ENCODE results near the gene CECR2.

Gene CECR2

GRCh38 chr22:17596226-17596625 lies 227.0 kb downstream of the CECR2 start:
- H3K4me3 ChIP-seq (replicated peaks; ENCODE audit: low read depth, low read length): no peak overlapping the region
- no peak for TF ChIP-seq CTCF (IDR thresholded peaks at IDR 0.05; ENCODE audit: low read depth, low read length, missing control alignments)
- no peak for DNase-seq (ENCODE audit: extremely low read depth, low read depth)

- DNase-seq (ENCODE audit: extremely low read depth, low read depth): no peak
- no peak overlapping the region for H3K4me3 ChIP-seq (replicated peaks; ENCODE audit: low read depth, low read length)
- TF ChIP-seq CTCF (IDR thresholded peaks at IDR 0.05; ENCODE audit: low read depth, low read length, missing control alignments): no peak
These were observed 228.0 kb downstream of the CECR2 start for GRCh38 chr22:17597217-17597616.

- DNase-seq (ENCODE audit: extremely low read depth, low read depth): no peak
- no peak overlapping the region for H3K4me3 ChIP-seq (replicated peaks; ENCODE audit: low read depth, low read length)
- TF ChIP-seq CTCF (IDR thresholded peaks at IDR 0.05; ENCODE audit: low read depth, low read length, missing control alignments): no peak
These were observed 229.1 kb downstream of the CECR2 start for GRCh38 chr22:17598318-17598717.

- H3K4me3 ChIP-seq (replicated peaks; ENCODE audit: low read depth, low read length): no peak overlapping the region
- no peak for TF ChIP-seq CTCF (IDR thresholded peaks at IDR 0.05; ENCODE audit: low read depth, low read length, missing control alignments)
- no peak for DNase-seq (ENCODE audit: extremely low read depth, low read depth)
These were observed 231.8 kb downstream of the CECR2 start for GRCh38 chr22:17601031-17601430.

GRCh38 chr22:17603668-17604067 lies 234.4 kb downstream of the CECR2 start:
- TF ChIP-seq CTCF (IDR thresholded peaks at IDR 0.05; ENCODE audit: low read depth, low read length, missing control alignments): no peak
- no peak for DNase-seq (ENCODE audit: extremely low read depth, low read depth)
- H3K4me3 ChIP-seq (replicated peaks; ENCODE audit: low read depth, low read length): no peak overlapping the region

- no peak for TF ChIP-seq CTCF (IDR thresholded peaks at IDR 0.05; ENCODE audit: low read depth, low read length, missing control alignments)
- no peak for DNase-seq (ENCODE audit: extremely low read depth, low read depth)
- H3K4me3 ChIP-seq (replicated peaks; ENCODE audit: low read depth, low read length): no peak overlapping the region
These were observed 237.2 kb downstream of the CECR2 start for GRCh38 chr22:17606496-17606895.

Measured in HFF-Myc (cell line).